HG03025 (cell line): ENCODE measurements around the gene PHKG1.
A peak's percentile ranks its signal among the peaks of the same experiment; 100 is the strongest.
"Not testable (repeated sequence)": the region's sequence is repeated elsewhere in the genome, so short reads cannot be mapped to it uniquely, and the experiment has no call there.

Source experiments
- ATAC-seq: cut with Tn5 transposase; IDR thresholded peaks from one replicate; pipeline ENCODE4 v1.9.1; 2021; ENCODE audit warnings: mild to moderate bottlenecking, moderate library complexity; ENCODE audit not compliant: unreplicated experiment, low FRiP score

Gene PHKG1

DNA sequence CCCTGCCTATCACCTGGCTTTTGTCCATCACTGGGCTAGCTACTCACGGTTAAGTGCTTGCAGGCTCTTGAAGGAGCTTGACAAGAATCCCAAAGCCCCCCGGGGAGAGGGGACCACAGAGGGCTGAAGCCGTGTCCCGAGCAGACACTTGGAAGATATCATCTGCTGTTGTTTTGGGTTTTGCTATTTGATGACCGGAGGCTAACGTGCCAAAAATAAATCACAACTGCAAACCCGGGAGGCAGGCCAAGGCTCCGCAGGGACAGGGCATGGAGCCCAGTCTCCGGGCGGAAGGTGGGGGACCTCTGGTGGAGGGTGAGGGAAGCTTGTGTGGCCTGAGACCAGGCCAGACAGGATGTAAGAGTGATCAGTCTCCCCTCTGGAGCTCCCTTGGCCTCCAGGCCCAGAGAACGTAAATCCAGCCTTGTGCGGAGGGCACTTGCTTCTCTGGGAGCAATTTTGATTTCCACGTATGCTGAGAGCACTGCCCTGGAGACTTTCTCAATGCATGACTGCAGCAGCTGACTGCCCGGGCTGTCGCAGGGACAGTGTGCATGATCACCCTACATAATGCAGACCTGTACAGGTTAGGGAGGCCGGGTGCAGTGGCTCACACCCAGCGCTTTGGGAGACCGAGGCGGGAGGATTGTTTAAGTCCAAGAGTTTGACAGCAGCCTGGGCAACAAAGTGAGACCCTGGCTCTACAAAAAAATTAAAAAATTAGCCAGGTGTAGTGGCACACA is at the start of gene PHKG1:
PHKG1 (minus strand) TSS at position 164 of the 743 bp plus-strand sequence. CDS start 4,011 bp downstream, outside the sequence.
- ATAC-seq: no peak

DNA sequence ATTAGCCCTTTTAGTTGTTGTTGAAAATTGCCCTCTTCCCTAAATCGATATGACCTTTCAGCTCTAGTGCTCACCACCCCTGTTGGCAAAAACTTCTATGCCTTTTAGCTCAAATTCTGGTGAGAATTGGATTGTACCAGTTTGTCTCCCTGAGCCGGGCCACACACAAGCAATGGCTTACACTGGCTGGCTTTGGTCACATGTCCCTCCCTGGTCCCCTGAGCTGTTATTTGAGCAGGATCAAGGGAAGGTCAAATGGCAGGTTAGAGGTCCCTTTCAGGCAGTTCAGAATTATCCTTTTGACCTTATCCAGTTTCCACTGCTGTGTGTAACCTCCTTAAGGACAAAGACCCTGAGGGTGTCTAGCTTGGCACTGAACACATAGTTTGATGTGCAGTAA is 38.3 kb upstream of the PHKG1 start:
- ATAC-seq: not testable (repeated sequence)

DNA sequence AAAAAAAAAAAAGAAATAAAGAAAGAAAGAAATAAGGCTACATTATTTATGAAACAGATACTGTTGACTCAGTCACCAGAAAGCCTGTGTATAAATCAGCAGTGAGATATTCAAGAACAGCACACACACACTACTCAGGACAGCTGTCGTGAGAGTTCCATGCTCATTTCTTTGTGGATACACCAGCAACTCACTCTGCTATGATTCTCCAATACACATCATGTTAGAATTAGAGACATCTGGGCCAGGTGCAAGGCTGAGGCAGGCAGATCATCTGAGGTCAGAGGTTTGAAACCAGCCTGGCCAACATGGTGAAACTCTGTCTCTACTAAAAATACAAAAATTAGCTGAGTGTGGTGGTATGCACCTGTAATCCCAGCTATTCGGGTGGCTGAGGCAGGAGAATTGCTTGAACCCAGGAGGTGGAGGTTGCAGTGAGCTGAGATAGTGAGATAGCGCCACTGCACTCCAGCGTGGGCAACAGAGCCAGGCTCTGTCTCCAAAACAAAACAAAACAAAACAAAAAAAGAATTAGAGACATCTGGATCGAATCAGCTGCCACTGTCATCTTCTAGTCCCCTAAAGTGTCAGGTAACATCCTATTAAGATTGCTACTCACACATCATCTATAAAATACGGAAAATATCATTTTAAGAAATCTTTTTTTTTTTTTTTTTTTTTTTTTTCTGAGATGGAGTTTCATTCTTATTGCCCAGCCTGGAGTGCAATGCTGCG is 34.7 kb upstream of the PHKG1 start:
- no peak for ATAC-seq

DNA sequence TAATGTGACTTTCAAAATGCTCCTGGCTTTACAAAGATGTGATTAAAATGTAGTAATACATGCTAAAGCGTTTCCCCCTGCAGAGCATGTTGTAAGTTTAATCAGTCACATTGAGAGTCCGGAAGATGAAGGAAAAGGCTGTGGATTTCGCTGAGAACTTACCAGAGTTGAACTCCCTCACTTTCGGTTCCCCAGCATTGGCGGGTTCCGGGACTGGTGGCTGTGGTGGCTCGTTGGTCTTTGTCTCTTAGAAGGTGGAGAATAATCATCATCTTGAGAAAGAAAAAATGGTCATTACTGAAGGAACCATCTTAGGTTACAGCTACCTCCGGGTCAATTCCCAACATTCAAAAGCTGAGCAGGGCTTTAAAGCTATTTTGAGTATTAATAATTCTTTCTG is 33.1 kb upstream of the PHKG1 start:
- ATAC-seq: no peak

DNA sequence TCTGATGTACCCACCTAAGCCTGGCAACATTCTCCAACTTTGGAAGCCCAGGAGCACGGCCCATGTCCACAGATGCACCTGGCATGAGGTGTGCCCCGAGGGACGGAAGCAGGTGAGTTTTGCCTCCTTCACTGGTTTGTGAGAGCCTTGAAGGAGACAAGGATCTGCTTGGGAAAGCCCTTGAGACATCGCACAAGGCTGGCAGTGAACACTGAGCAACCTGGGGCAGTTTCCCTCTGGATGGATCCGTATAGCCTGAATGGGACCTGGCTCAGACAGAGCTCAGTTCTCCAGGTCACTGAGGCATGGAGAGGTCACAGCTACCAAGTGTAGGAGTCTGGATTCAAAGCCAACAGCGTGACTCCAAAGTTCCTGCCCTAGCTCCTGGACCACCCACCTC is 32.2 kb upstream of the PHKG1 start:
- ATAC-seq: no peak

DNA sequence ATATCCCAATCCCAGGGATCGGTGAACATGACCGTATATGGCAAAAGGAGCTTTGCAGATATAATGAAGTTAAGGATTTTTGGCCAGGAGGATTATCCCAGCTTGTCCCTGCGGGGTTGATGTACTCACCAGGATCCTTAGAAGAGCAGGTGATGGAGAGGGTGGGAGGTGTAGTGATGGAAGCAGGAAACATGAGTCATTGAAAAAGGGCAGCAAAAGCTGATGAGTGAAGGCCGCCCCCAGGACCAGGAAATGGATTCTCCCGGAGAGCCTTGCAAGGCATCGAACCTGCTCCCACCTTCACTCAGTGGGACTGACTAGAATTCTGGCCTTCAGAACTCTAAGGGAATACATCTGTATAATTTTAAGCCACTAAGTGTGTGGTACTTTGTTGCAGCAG is 28.7 kb upstream of the PHKG1 start:
- no peak for ATAC-seq

DNA sequence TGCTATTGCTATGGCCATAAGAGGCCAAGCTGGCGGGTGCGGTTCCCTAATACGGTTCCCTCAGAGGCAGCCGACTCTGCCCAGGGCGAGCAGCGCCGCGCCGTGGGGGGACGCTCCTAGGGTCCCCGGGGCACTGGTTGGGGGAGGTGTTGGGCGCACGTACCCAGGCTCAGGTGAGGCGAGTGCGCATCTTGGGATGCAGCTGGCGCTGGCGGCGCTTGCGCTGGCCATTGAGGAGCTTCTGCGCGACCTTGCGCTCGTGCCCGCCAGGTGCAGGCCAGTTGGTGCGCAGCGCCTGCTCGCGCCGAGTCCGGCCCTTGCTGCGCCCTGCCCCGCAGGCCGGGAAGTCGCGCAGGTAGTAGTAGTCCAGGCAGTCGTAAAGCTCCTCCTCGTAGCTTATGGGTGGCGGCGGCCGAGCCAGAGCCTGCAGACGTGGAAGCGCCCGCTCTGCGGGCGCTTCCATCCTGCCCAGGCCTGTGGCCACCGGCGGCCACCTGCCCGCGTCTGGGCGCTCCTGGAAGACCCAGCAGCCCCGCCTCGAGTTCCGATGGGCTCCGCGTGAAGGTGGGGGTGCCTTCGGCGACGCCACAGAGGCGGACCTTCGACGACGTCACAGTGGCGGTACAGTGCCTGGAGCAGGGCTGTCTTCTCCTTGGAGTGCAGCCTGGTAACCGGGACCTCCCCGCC is 23.2 kb upstream of the PHKG1 start, which contains the start of gene NUPR2:
NUPR2 (minus strand) TSS at position 566 of the 687 bp plus-strand sequence; CDS start at position 463, 103 bp downstream.
- ATAC-seq: no peak

DNA sequence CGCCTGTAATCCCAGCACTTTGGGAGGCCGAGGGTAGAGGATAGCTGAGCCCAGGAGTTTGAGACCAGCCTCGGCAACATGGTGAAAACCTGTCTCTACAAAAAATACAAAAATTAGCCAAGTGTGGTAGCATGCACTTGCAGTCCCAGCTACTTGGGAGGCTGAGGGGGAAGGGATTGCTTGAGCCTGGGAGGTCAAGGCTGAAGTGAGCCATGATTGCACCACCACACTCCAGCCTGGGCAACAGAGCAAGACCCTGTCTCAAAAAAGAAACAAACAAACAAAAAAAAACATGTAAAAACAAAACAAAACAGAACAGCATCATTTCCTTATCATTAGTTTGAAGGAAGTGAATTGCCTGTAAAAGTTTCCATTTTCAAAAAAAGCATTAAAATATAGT is 19.5 kb upstream of the PHKG1 start:
- ATAC-seq: not testable (repeated sequence)

DNA sequence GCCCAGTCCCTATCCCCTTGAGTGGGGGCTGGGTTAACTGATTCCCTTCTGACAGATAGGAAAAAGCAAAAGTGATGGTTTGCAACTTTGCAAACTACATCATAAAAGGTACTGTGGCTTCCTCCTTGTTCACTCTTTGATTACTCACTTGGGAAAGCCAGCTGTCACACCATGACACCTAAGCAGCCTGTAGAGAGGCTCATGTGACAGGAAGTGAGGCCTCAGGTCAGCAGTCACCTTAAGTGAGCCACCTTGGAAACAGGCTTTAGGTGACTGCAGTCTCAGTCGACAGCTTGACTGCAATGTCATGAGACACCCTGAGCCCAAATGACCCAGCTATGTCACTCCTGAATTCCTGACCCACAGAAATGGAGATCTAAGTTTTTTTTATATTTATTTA is 17.9 kb upstream of the PHKG1 start:
- no peak for ATAC-seq

DNA sequence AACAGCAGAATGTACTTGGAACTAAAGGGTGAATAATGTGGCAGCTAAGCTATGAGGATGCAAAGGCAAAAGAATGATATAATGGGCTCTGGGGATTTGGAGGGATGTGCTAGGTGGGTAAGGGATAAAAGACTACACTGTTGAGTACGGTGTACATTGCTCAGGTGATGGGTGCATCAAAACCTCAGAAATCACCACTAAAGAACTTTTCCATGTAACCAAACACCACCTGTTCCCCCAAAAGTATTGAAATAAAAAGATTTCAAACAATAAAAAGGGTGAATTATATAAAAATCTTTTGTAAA is 15.2 kb upstream of the PHKG1 start:
- no peak for ATAC-seq

DNA sequence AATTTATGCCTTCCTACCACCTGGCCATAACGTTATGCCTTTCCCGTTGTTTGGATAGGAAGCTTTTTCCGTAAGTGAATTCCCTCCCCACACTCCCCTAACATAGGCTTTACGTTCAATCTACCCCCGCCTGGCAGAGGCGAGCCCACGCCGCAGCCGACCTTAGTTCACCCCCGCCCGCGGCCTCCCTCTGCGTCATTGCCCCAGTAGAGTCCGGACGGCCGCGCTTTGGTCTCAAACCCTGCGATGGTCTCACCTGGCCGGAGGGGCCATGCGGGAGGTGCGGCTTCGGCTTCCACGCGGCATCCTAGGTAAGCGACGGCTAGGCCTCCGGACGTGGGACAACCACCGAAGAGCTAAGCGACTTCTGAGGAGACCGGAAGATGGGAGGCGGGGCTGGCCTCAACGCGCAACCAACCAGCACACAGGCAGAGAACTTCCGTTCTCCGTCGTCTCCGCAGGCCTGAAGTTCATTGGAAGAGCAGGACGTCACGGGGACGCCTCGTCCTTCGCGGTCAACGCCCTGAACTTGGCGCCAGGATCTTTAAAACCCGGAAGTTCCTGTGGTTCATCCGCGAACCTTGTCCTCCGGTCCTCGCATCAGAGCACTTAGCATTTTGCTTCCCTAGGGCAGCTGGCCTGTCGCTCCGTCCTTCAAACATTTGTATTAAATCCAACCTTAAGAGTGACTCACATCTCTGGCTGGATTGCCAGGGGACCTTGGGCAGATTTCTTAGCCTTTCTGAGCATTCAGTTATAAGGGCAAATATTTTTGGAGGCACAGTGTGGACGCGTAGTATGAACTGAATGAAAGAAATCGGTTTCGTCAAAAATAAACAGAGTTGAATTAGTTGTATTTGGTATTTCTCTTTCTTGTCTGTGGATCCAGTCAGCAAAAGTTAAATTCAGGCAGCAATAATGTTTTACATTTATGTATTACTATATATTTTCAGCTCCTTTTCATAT is 13.6 kb upstream of the PHKG1 start, which contains the start of gene CHCHD2:
CHCHD2 (minus strand) TSS at position 369 of the 966 bp plus-strand sequence; CDS start at position 306, 63 bp downstream.
- ATAC-seq: peak; percentile 99

DNA sequence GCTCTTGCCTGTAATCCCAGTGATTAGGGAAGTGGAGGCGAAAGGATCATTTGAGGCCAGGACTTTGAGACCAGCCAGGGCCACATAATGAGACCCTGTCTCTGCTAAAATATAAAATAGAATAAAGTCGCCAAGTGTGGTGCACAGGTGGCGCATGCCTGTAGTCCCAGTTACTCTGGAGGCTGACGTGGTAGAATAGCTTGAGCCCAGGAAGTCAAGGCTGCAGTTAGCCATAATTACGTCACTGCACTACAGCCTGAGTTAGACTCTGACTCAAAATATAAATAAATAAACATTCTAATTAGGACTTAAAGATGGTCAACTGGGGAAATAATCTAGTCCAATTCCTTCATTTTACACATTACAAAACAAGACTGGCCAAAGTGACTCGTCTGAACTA is 12.8 kb upstream of the PHKG1 start:
- no peak for ATAC-seq

DNA sequence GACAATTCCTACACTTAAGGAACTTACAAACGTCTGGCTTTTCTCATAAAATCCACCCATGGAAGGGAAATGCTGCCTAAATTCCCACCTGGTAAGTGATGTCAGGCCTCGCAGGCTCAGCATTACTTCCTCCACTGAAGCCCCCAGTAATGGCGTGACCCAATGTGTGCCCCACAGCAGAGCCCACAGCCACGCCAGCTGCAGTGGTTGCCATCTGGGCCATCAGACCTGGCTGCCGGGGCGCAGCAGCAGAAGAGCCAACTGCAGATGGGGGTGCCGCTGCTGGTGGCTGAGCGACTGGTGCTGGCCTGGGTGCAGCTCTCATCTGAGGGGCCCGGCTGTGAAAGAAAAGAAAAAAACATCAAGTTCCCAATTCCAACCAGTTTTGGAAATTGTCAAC is 11.4 kb upstream of the PHKG1 start:
- not testable (repeated sequence) for ATAC-seq

DNA sequence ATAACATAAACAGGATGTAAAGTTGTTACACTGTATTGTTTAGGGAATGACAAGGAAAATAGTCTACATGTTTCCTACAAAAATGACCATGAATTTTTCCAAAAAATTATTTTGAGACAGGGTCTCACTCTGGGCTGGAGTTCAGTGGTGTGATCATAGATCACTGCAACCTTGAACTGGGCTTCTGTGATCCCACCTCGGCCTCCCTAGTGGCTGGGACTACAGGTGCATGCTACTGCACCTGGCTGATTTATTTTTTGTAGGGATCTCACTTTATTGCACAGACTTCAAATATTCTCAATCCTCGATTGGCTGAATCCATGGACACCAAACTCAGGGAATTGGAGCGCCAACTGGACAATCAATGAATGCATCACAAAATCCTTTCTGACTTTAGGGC is 6.9 kb upstream of the PHKG1 start:
- ATAC-seq: no peak

DNA sequence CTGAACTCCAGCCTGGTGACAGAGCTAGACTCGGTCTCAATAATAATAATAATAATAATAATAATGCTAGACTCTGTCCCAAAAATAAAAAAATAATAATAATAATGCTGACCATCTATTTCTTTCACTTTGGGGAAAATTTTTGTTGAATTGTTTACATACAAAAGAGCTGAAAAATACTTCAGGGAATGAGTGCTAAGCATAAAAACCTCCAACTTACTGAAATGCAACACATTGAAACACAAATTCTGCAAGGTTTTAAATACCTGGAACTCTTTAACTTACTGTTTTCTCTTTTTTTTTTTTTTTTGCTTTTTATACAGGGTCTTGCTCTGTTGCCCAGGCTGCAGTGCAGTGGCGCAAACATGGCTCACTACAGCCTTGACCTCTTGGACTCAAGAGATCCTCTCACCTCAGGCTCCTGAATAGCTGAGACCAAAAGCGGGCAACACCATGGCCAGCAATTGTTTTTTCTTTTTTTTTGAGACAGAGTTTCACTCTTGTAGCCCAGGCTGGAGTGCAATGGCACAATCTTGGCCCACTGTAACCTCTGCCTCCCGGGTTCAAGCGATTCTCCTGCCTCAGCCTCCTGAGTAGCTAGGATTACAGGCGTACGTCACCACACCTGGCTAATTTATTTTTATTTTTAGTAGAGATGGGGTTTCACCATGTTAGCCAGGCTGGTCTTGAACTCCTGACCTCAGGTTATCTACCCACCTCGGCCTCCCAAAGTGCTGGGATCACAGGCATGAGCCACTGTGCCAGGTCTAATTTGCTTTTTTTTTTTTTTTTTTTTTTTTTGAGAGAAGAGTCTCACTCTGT is 5.6 kb upstream of the PHKG1 start:
- ATAC-seq: not testable (repeated sequence)

DNA sequence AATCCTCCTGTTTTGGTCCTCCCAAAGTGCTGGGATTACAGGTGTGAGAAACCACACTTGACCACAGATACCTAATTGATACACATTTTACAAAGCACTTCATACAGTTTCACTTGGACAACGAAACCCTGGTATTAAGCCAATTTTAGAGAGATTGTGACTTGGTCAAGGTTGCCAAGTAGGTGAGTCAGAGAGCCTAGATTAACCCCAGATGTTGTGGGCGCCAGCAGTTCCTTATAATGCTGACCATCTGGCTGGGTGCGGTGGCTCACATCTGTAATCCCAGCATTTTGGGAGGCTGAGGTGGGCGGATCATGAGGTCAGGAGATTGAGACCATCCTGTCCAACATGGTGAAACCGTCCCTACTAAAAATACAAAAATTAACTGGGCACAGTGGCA is 4.9 kb upstream of the PHKG1 start:
- no peak for ATAC-seq

DNA sequence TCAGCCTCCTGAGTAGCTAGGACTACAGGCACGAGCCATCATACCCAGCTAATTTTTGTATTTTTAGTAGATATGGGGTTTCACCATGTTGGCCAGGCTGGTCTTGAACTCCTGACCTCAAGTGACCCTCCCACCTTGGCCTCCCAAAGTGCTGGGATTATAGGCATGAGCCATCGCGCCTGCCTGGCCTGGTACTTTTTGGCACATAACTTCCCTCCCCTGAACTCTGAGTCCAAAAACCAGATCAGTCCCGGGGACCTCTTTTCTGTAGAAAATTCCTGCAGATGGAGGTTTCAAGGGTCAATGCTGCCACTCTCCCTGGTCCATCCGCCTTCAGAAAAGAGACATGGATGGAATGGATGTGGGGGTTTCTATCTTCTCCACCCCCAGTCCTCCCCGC is 364 bp downstream of the PHKG1 start:
- ATAC-seq: not testable (repeated sequence)

DNA sequence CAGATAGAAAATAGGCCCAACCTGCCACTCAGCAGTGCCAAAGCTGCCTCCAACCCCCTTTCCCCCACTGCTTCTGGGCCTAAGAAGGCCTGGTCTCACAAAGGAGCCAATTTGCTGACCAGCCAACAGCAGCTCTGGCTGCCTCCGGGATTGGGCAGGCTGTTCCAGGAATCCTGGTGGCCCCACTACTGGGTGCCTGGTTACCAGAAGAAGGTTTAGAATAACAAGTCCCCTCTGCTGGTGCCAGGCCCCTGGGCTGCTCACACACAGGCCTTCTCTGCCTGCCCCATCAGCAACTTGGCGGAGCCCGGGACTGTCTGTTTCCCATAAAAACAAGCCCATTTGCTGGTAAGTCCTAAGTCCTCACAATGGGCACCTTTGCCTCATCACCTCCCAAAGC is 1.2 kb downstream of the PHKG1 start:
- no peak for ATAC-seq

DNA sequence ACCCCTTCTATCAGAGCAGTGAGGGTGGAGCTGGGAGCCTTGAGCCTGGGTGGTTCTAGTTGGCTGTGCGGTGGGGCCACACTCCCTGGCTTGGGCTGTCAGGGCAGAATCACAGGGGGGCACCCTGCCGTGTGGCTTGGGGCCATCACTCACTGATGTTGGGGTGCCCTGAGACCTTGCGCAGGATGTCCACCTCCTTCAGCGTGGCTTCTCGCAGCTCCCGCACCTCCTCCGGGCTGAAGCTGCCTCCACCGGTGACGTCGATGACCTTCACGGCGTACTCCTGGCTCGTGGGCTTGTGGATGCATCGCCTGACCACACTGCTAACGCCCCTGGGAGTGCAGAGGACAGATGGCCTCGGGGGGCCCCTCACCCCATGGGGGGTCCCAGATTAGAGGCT is 5.3 kb downstream of the PHKG1 start:
- ATAC-seq: no peak
